PC-3 (cell line): Measurements from ENCODE around the gene OR4Q2. TPM values are rescaled to one million over a fixed set of nuclear protein-coding genes. Genes with fewer than 3 reads are reported as not detected.

Experiments
- ATAC-seq: fragments of 200-7000 bp; cut with Tn5 transposase; 2 replicates; pipeline ENCODE4 v1.9.1; 2020; ENCODE audit warnings: mild to moderate bottlenecking, moderate library complexity
- BruUV-seq: library from RNA; stranded (reverse); fragments of 400-500 nt; replicated peaks from 2 replicates; lab custom pipeline; 2021; lab: Mats Ljungman, UMichigan
- CTCF ChIA-PET: fragments of 300-600 bp; sonication (Branson Sonifier 250); formaldehyde crosslinking; loops from one replicate; lab custom pipeline; 2022; ENCODE audit warnings: antibody characterized with exemption; lab: Charles Lee
- POLR2A ChIA-PET: fragments of 300-600 bp; sonication (Branson Sonifier 250); formaldehyde crosslinking; loops from one replicate; lab custom pipeline; 2022; ENCODE audit warnings: antibody characterized with exemption; ENCODE audit not compliant: unreplicated experiment; lab: Charles Lee
- DNase-seq: peaks from one replicate; pipeline ENCODE4 v3.0.0-alpha.2; 2015
- H2AFZ ChIP-seq: fragments of 300-600 bp; sonication (generic); 2 replicates; pipeline ENCODE4 v1.6.0; 2016; ENCODE audit warnings: antibody characterized with exemption, low read length
- H3F3A ChIP-seq: fragments of 300-600 bp; sonication (generic); one replicate; pipeline ENCODE4 v1.6.0; 2017; ENCODE audit warnings: antibody characterized with exemption, low read length, control low read depth, mild to moderate bottlenecking; ENCODE audit not compliant: unreplicated experiment
- H3K27ac ChIP-seq: fragments of 300-600 bp; sonication (generic); 2 replicates; pipeline ENCODE4 v1.5.1; 2016; ENCODE audit warnings: mild to moderate bottlenecking, low read length
- H3K27me3 ChIP-seq: fragments of 300-600 bp; sonication (generic); 2 replicates; pipeline ENCODE4 v1.6.1; 2016; ENCODE audit warnings: low read length, mixed read lengths
- H3K36me3 ChIP-seq: fragments of 300-600 bp; sonication (generic); 2 replicates; pipeline ENCODE4 v1.6.1; 2016; ENCODE audit warnings: low read depth, mixed run types, low read length, mixed read lengths
- H3K4me1 ChIP-seq: fragments of 300-600 bp; sonication (generic); 2 replicates; pipeline ENCODE4 v1.5.1; 2016; ENCODE audit warnings: low read length; ENCODE audit not compliant: insufficient read depth
- H3K4me2 ChIP-seq: fragments of 300-600 bp; sonication (generic); 2 replicates; pipeline ENCODE4 v1.6.0; 2016; ENCODE audit warnings: low read length
- H3K4me3 ChIP-seq: fragments of 300-600 bp; sonication (generic); 2 replicates; pipeline ENCODE4 v1.5.1; 2016; ENCODE audit warnings: mild to moderate bottlenecking, low read length, mixed read lengths
- H3K79me2 ChIP-seq: fragments of 300-600 bp; sonication (generic); 2 replicates; pipeline ENCODE4 v1.6.1; 2017; ENCODE audit warnings: low read length, mixed read lengths
- H3K9ac ChIP-seq: fragments of 300-600 bp; sonication (generic); 2 replicates; pipeline ENCODE4 v1.6.0; 2016; ENCODE audit warnings: mild to moderate bottlenecking, low read length
- H3K9me2 ChIP-seq: fragments of 300-600 bp; sonication (generic); replicated peaks from 2 replicates; pipeline ENCODE4 v1.6.1; 2016; ENCODE audit warnings: mixed run types, low read length, mixed read lengths
- H3K9me3 ChIP-seq: fragments of 300-600 bp; sonication (generic); 2 replicates; pipeline ENCODE4 v1.6.1; 2016; ENCODE audit warnings: low read length, mixed read lengths
- H4K20me1 ChIP-seq: fragments of 300-600 bp; sonication (generic); 2 replicates; pipeline ENCODE4 v1.6.1; 2016; ENCODE audit warnings: low read length, mixed read lengths
- EZH2 ChIP-seq: fragments of 300-600 bp; sonication (generic); IDR thresholded peaks from one replicate; pipeline ENCODE4 v1.6.1; 2017; ENCODE audit warnings: antibody characterized with exemption, mild to moderate bottlenecking, low read length; ENCODE audit not compliant: unreplicated experiment
- EZH2phosphoT487 ChIP-seq: fragments of 300-600 bp; sonication (generic); IDR thresholded peaks from 2 replicates; pipeline ENCODE4 v1.6.1; 2018; ENCODE audit warnings: mild to moderate bottlenecking, antibody characterized with exemption, low read length, borderline replicate concordance
- intact Hi-C: fragments of 100-400 bp; cut with micrococcal nuclease; formaldehyde crosslinking; loops from 2 replicates; pipeline ENCODE4 v1.9.0; 2023
- total RNA-seq: library from RNA; depleted of rRNA; stranded (reverse); fragments of >200 nt; gene quantifications from 2 replicates; pipeline ENCODE4 v1.2.3, GENCODE V29; 2014; rRNA removed
- TF ChIP-seq, protein P1 (sequence below): fragments of 300-600 bp; sonication (generic); conservative IDR thresholded peaks from 2 replicates; pipeline ENCODE4 v1.5.1; 2017; ENCODE audit warnings: antibody characterized with exemption, low read depth, mild to moderate bottlenecking, low read length

Gene OR4Q2
- total RNA-seq, 1 experiment from 2014 or later: not detected

DNA sequence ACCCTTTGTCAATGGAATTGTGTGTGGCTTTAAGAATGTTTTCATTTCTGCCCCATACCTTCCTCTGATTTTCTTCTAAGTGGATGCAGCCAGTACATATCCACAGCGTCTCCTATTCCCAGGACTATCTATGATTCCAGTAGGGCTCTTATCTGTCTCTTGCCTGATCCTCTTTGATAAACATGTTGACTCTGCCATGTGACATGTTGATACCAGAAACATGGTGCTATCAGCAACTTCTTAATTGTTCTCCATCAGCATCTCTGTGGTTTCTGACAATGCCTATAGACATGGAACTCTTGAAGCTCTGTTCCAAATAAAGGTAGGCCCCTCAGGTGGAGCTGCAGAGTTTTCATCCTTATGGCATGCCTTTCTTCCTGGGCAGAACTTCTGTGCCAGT, 46.2 kb downstream of the OR4Q2 start:
- no peak overlapping the region for H3K27ac ChIP-seq
- DNase-seq: no peak
- H3K4me3 ChIP-seq: no peak overlapping the region
- H3K9me2 ChIP-seq: no peaks in the 10 kb centered on the region
- H3K4me1 ChIP-seq: no peaks in the 10 kb centered on the region
- ChIA-PET CTCF (no interaction called here), POLR2A (no interaction called here)
- H4K20me1 ChIP-seq: no peaks in the 10 kb centered on the region
- intact Hi-C loops: no loop called here
- H3K79me2 ChIP-seq: no peaks in the 10 kb centered on the region
- no TSS peak for BruUV-seq
- no peak overlapping the region for H3K4me2 ChIP-seq
- no peaks in the 10 kb centered on the region for H3K9me3 ChIP-seq
- no peaks in the 10 kb centered on the region for H3F3A ChIP-seq
- H3K9ac ChIP-seq: no peak overlapping the region
- ATAC-seq: no peak
- no peak overlapping the region for H2AFZ ChIP-seq
- TF ChIP-seq EZH2 (no peak), EZH2phosphoT487 (no peak)
- TF ChIP-seq, protein P1, sequence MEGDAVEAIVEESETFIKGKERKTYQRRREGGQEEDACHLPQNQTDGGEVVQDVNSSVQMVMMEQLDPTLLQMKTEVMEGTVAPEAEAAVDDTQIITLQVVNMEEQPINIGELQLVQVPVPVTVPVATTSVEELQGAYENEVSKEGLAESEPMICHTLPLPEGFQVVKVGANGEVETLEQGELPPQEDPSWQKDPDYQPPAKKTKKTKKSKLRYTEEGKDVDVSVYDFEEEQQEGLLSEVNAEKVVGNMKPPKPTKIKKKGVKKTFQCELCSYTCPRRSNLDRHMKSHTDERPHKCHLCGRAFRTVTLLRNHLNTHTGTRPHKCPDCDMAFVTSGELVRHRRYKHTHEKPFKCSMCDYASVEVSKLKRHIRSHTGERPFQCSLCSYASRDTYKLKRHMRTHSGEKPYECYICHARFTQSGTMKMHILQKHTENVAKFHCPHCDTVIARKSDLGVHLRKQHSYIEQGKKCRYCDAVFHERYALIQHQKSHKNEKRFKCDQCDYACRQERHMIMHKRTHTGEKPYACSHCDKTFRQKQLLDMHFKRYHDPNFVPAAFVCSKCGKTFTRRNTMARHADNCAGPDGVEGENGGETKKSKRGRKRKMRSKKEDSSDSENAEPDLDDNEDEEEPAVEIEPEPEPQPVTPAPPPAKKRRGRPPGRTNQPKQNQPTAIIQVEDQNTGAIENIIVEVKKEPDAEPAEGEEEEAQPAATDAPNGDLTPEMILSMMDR: no peak
- peaks cover 5% of the 10 kb centered on the region; the same call in 1 of the 2 replicates for H3K27me3 ChIP-seq
- H3K36me3 ChIP-seq: no peaks in the 10 kb centered on the region

Other genes with a start within 250 kb of the OR4Q2 start
- gene OR4M1, start 228.7 kb upstream of the OR4Q2 start, total RNA-seq: not detected in 2 replicates
- not detected in 2 replicates for gene OR4N2, start 198.4 kb upstream of the OR4Q2 start, total RNA-seq
- not detected in 2 replicates for gene OR4K2, start 127.0 kb upstream of the OR4Q2 start, total RNA-seq
- not detected in 2 replicates for gene OR4K5, start 81.6 kb upstream of the OR4Q2 start, total RNA-seq
- not detected in 2 replicates for gene OR4K1, start 71.2 kb upstream of the OR4Q2 start, total RNA-seq
- not detected in 2 replicates for gene OR4K15, start 26.6 kb upstream of the OR4Q2 start, total RNA-seq
- not detected in 2 replicates for gene OR4K14, start 17.1 kb downstream of the OR4Q2 start, total RNA-seq
- not detected in 2 replicates for gene OR4K13, start 33.9 kb downstream of the OR4Q2 start, total RNA-seq
- not detected in 2 replicates for gene OR4L1, start 57.9 kb downstream of the OR4Q2 start, total RNA-seq
- not detected in 2 replicates for gene OR4K17, start 108.6 kb downstream of the OR4Q2 start, total RNA-seq
- gene OR4N5, start 136.7 kb downstream of the OR4Q2 start, total RNA-seq: not detected in 2 replicates
- gene OR11G2, start 188.7 kb downstream of the OR4Q2 start, total RNA-seq: not detected in 2 replicates
- not detected in 2 replicates for gene OR11H6, start 221.5 kb downstream of the OR4Q2 start, total RNA-seq
- gene OR11H7, start 226.8 kb downstream of the OR4Q2 start, total RNA-seq: not detected in 2 replicates
- gene OR11H4, start 237.1 kb downstream of the OR4Q2 start, total RNA-seq: not detected in 2 replicates